SK-N-SH treated with all-trans-retinoic acid at 6 μM for 48 hours (cell line): Measurements from ENCODE around the gene SEZ6L.

Experiments used
- ARNTL ChIP-seq: fragments of 450-650 bp; formaldehyde crosslinking; IDR thresholded peaks from 2 replicates; pipeline ENCODE4 v1.5.0; 2020; ENCODE audit warnings: low read depth, mild to moderate bottlenecking, moderate library complexity, borderline replicate concordance
- BACH2 ChIP-seq: fragments of 250-450 bp; sonication (Bioruptor Pico); IDR thresholded peaks from 2 replicates; pipeline ENCODE4 v1.9.0; 2021; ENCODE audit warnings: mild to moderate bottlenecking, borderline replicate concordance
- SNAI2 ChIP-seq: fragments of 250-450 bp; sonication (Bioruptor Pico); IDR thresholded peaks from 2 replicates; pipeline ENCODE4 v1.5.0; 2020; ENCODE audit warnings: mild to moderate bottlenecking, moderate library complexity
- TOX ChIP-seq: fragments of 250-450 bp; sonication (Bioruptor Pico); IDR thresholded peaks from 2 replicates; pipeline ENCODE4 v1.8.0; 2021; ENCODE audit warnings: mild to moderate bottlenecking, moderate library complexity, borderline replicate concordance
- ZC3H10 ChIP-seq: fragments of 250-450 bp; sonication (Bioruptor Pico); IDR thresholded peaks from 2 replicates; pipeline ENCODE4 v1.5.1; 2021; ENCODE audit warnings: mild to moderate bottlenecking, moderate library complexity
- ZFP3 ChIP-seq: fragments of 250-450 bp; sonication (Bioruptor Pico); IDR thresholded peaks from 2 replicates; pipeline ENCODE4 v1.5.0; 2020; ENCODE audit warnings: mild to moderate bottlenecking, moderate library complexity
- ZFP30 ChIP-seq: fragments of 450-650 bp; formaldehyde crosslinking; IDR thresholded peaks from 2 replicates; pipeline ENCODE4 v1.5.0; 2022; ENCODE audit warnings: mild to moderate bottlenecking, moderate library complexity
- ZNF565 ChIP-seq: fragments of 450-650 bp; formaldehyde crosslinking; conservative IDR thresholded peaks from 2 replicates; pipeline ENCODE4 v1.5.0; 2020; ENCODE audit warnings: low read depth, mild to moderate bottlenecking, moderate library complexity
- TF ChIP-seq, protein P1 (sequence below): fragments of 250-450 bp; sonication (Bioruptor Pico); IDR thresholded peaks from 2 replicates; pipeline ENCODE4 v1.5.0; 2020; ENCODE audit warnings: mild to moderate bottlenecking, moderate library complexity
- TF ChIP-seq, protein P2 (sequence below): fragments of 250-450 bp; sonication (Bioruptor Pico); IDR thresholded peaks from 2 replicates; pipeline ENCODE4 v1.8.0; 2021; ENCODE audit warnings: low read depth, mild to moderate bottlenecking, moderate library complexity, borderline replicate concordance

DNA sequence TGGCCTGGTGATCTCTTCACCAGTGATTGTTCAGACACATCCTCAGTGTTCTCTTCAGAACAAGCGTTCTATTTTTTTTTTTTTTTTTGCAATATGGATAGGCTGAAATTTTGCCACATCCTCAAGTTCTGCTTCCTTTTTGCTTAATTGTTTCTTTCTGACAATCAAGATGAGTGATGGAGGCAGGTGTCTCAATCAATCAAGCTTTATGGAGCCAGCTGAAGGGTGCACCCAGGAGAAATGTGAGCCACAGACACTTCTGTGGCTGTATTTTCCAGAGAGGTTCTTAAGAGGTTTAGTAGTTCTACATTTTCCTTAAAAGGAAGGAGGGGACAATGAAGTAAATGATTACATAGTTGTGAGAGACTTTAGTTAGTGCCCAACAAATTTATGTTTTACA, 215.9 kb downstream of the SEZ6L start:
- TF ChIP-seq TOX (CRISPR knock-in tag) (no peak), ARNTL (no peak), ZNF565 (no peak), ZFP3 (CRISPR knock-in tag) (no peak), ZC3H10 (CRISPR knock-in tag) (no peak), BACH2 (CRISPR knock-in tag) (no peak), SNAI2 (CRISPR knock-in tag) (no peak), ZFP30 (CRISPR knock-in tag) (no peak)
- TF ChIP-seq, protein P1, sequence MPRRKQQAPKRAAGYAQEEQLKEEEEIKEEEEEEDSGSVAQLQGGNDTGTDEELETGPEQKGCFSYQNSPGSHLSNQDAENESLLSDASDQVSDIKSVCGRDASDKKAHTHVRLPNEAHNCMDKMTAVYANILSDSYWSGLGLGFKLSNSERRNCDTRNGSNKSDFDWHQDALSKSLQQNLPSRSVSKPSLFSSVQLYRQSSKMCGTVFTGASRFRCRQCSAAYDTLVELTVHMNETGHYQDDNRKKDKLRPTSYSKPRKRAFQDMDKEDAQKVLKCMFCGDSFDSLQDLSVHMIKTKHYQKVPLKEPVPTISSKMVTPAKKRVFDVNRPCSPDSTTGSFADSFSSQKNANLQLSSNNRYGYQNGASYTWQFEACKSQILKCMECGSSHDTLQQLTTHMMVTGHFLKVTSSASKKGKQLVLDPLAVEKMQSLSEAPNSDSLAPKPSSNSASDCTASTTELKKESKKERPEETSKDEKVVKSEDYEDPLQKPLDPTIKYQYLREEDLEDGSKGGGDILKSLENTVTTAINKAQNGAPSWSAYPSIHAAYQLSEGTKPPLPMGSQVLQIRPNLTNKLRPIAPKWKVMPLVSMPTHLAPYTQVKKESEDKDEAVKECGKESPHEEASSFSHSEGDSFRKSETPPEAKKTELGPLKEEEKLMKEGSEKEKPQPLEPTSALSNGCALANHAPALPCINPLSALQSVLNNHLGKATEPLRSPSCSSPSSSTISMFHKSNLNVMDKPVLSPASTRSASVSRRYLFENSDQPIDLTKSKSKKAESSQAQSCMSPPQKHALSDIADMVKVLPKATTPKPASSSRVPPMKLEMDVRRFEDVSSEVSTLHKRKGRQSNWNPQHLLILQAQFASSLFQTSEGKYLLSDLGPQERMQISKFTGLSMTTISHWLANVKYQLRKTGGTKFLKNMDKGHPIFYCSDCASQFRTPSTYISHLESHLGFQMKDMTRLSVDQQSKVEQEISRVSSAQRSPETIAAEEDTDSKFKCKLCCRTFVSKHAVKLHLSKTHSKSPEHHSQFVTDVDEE (CRISPR knock-in tag), result no peak
- TF ChIP-seq, protein P2, sequence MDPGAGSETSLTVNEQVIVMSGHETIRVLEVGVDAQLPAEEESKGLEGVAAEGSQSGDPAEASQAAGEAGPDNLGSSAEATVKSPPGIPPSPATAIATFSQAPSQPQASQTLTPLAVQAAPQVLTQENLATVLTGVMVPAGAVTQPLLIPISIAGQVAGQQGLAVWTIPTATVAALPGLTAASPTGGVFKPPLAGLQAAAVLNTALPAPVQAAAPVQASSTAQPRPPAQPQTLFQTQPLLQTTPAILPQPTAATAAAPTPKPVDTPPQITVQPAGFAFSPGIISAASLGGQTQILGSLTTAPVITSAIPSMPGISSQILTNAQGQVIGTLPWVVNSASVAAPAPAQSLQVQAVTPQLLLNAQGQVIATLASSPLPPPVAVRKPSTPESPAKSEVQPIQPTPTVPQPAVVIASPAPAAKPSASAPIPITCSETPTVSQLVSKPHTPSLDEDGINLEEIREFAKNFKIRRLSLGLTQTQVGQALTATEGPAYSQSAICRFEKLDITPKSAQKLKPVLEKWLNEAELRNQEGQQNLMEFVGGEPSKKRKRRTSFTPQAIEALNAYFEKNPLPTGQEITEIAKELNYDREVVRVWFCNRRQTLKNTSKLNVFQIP (CRISPR knock-in tag), result no peak
